Measurements from ENCODE around the gene PILRB.
"Not testable (repeated sequence)": the region's sequence is repeated elsewhere in the genome, so short reads cannot be mapped to it uniquely, and the experiment has no call there.

GRCh38 chr7:100326914-100327313, 31.0 kb upstream of the PILRB start:
- not testable (repeated sequence) for TF ChIP-seq ZNF367 (CRISPR knock-in tag; IDR thresholded peaks at IDR 0.05; ENCODE audit: borderline replicate concordance); NFE2L1 (CRISPR knock-in tag; IDR thresholded peaks at IDR 0.05; ENCODE audit: borderline replicate concordance); SCMH1 (CRISPR knock-in tag; IDR thresholded peaks at IDR 0.05; ENCODE audit: borderline replicate concordance); CTCF (CRISPR knock-in tag; IDR thresholded peaks at IDR 0.05); ESRRA (CRISPR knock-in tag; IDR thresholded peaks at IDR 0.05; ENCODE audit: low read depth); PHF20 (CRISPR knock-in tag; IDR thresholded peaks at IDR 0.05); ATF7 (IDR thresholded peaks at IDR 0.05); ATF7 (CRISPR knock-in tag; IDR thresholded peaks at IDR 0.05); RXRA (CRISPR knock-in tag; IDR thresholded peaks at IDR 0.05); SUZ12 (IDR thresholded peaks at IDR 0.05; ENCODE audit: low read depth, low read length); ERF (CRISPR knock-in tag; IDR thresholded peaks at IDR 0.05)
- TF ChIP-seq, protein P1, sequence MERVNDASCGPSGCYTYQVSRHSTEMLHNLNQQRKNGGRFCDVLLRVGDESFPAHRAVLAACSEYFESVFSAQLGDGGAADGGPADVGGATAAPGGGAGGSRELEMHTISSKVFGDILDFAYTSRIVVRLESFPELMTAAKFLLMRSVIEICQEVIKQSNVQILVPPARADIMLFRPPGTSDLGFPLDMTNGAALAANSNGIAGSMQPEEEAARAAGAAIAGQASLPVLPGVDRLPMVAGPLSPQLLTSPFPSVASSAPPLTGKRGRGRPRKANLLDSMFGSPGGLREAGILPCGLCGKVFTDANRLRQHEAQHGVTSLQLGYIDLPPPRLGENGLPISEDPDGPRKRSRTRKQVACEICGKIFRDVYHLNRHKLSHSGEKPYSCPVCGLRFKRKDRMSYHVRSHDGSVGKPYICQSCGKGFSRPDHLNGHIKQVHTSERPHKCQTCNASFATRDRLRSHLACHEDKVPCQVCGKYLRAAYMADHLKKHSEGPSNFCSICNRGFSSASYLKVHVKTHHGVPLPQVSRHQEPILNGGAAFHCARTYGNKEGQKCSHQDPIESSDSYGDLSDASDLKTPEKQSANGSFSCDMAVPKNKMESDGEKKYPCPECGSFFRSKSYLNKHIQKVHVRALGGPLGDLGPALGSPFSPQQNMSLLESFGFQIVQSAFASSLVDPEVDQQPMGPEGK (CRISPR knock-in tag; IDR thresholded peaks at IDR 0.05): not testable (repeated sequence)
